ENCODE results near the gene ERC2. TPM values are rescaled to one million over a fixed set of nuclear protein-coding genes. Genes with fewer than 3 reads are reported as not detected.

Gene ERC2
- total RNA-seq, 1 experiment from 2014 or later: 6.3 TPM

DNA sequence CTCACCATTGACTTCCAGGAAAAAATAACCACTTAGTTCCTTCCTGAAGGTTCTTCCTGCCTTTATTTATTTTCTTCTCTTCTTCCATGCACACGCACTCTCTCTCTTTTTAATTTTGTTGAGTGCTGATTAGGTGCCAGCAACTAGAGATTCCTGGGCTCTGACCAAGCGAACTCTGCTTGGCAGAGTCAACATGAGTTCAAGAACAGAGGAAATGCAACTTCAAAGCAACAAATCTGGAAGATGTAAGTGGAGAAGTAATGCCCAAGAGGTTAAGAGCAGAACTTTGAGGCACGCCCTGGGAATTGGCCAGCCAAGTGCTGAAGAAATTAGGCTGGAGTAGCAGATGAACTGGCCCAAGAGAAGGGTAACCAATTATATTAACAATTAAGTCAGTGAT lies 8.5 kb downstream of the ERC2 start:
- Histone ChIP-seq H3K4me3 (no peak overlapping the region), H3K36me3 (no peaks in the 10 kb centered on the region), H3K9me3 (replicated peaks) (no peaks in the 10 kb centered on the region), H3K27ac (peak overlapping the region; percentile 69), H3K4me1 (peaks cover 29% of the 10 kb centered on the region), H3K27me3 (no peaks in the 10 kb centered on the region)
- peak in 1 of 2 experiments; percentile 9 for DNase-seq

GRCh38 chr3:56459104-56459496 lies 9.2 kb downstream of the ERC2 start:
- DNase-seq: no peak
- peak overlapping the region; percentile 5; the same call in 1 of the 2 replicates for H3K4me3 ChIP-seq
- no peaks in the 10 kb centered on the region for H3K36me3 ChIP-seq
- no peaks in the 10 kb centered on the region for H3K9me3 ChIP-seq (replicated peaks)
- peak overlapping the region; percentile 69 for H3K27ac ChIP-seq
- no peaks in the 10 kb centered on the region for H3K27me3 ChIP-seq
- peaks cover 29% of the 10 kb centered on the region for H3K4me1 ChIP-seq

- Histone ChIP-seq H3K4me1 (peaks cover 29% of the 10 kb centered on the region), H3K36me3 (no peaks in the 10 kb centered on the region), H3K27ac (peak overlapping the region; percentile 69), H3K4me3 (peak overlapping the region; percentile 5), H3K9me3 (replicated peaks) (no peaks in the 10 kb centered on the region), H3K27me3 (no peaks in the 10 kb centered on the region)
- DNase-seq: peak; percentile 75 to 82
Observed at GRCh38 chr3:56458496-56459103, 9.7 kb downstream of the ERC2 start.

- peaks cover 29% of the 10 kb centered on the region for H3K4me1 ChIP-seq
Observed at GRCh38 chr3:56456117-56456516, 12.2 kb downstream of the ERC2 start.

GRCh38 chr3:56453011-56453410 lies 15.3 kb downstream of the ERC2 start:
- Histone ChIP-seq H3K36me3 (no peaks in the 10 kb centered on the region), H3K27me3 (no peaks in the 10 kb centered on the region), H3K27ac (no peak overlapping the region), H3K4me3 (no peak overlapping the region), H3K9me3 (replicated peaks) (no peaks in the 10 kb centered on the region), H3K4me1 (peaks cover 13% of the 10 kb centered on the region)
- DNase-seq: peak; percentile 11 to 40

More at GRCh38 chr3:56456117-56456516, 12.2 kb downstream of the ERC2 start:
- no peak for DNase-seq
- Histone ChIP-seq H3K9me3 (replicated peaks) (no peaks in the 10 kb centered on the region), H3K27me3 (no peaks in the 10 kb centered on the region), H3K4me3 (no peak overlapping the region), H3K27ac (no peak overlapping the region), H3K36me3 (no peaks in the 10 kb centered on the region)

- Histone ChIP-seq H3K36me3 (no peaks in the 10 kb centered on the region), H3K4me1 (peaks cover 13% of the 10 kb centered on the region), H3K27me3 (no peaks in the 10 kb centered on the region), H3K4me3 (no peak overlapping the region), H3K27ac (no peak overlapping the region), H3K9me3 (replicated peaks) (no peaks in the 10 kb centered on the region)
- DNase-seq: no peak
Observed at GRCh38 chr3:56452085-56452484, 16.2 kb downstream of the ERC2 start.

DNA sequence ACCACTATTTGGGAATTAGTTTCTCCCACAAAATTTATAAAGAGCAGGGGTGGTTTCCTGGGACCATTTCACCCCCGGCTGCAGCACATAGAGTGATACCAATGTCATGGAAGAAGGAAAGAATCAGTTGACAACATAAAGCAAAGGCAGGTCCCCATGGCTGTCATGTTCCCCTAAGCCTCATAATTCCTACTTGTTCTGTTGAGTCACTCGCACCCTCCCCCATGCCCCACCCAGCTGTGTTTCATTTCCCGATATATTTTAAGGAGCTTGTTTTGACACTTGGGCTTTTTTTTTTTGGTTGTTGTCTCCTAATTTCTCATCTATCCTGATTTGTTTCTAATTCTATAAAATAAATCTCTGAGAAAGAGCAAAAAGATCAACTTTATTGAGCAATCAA lies 24.9 kb downstream of the ERC2 start:
- H3K9me3 ChIP-seq (replicated peaks): no peaks in the 10 kb centered on the region
- no peak overlapping the region for H3K4me3 ChIP-seq
- H3K27me3 ChIP-seq: no peaks in the 10 kb centered on the region
- DNase-seq: no peak
- no peak overlapping the region for H3K27ac ChIP-seq
- H3K36me3 ChIP-seq: no peaks in the 10 kb centered on the region
- no peaks in the 10 kb centered on the region for H3K4me1 ChIP-seq

DNA sequence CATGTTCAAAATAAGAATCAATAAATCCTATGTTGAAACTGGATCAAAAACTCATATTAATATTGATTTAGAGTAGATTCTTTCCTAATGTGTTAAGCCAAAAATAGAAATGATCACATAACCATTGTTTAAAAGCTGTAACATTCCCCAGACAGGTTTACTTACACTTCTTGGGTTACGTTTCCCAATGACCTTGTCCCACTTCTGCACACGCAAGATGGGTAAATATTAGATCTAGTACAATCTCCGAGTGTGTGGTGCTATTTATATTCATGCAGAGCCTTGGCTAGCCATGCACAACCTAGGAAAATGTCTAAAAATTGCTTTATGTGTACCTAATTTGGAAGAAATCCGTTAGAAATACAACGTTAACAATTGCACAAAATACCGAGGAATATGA lies 39.6 kb downstream of the ERC2 start:
- Histone ChIP-seq H3K9me3 (replicated peaks) (no peaks in the 10 kb centered on the region), H3K36me3 (no peaks in the 10 kb centered on the region; the same call in 1 of the 2 replicates), H3K27ac (no peak overlapping the region), H3K27me3 (no peaks in the 10 kb centered on the region), H3K4me3 (no peak overlapping the region), H3K4me1 (no peaks in the 10 kb centered on the region)
- DNase-seq: no peak

DNA sequence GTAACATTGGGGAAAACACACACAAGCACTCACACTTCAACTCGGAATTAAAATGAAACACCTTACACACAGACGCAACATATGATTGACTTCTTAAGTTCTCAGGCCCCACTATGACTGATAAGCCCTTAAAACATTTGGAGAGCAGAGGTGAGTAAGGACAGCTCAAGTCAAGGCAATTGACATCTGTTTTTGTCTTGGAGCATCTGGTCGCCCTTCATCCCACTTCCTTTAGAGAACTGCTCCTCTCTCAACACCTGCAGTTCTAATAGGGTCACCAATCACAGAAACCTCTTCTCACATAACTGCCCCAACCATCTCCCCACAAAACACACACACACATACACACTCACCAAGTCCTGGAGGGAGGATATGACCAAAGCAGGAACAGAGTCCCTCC lies 43.4 kb downstream of the ERC2 start:
- Histone ChIP-seq H3K4me1 (no peaks in the 10 kb centered on the region), H3K27ac (no peak overlapping the region)

GRCh38 chr3:56424336-56424735 lies 43.9 kb downstream of the ERC2 start:
- Histone ChIP-seq H3K27ac (no peak overlapping the region), H3K36me3 (no peaks in the 10 kb centered on the region; the same call in 1 of the 2 replicates), H3K9me3 (replicated peaks) (no peaks in the 10 kb centered on the region), H3K4me1 (no peaks in the 10 kb centered on the region), H3K27me3 (no peaks in the 10 kb centered on the region), H3K4me3 (no peak overlapping the region)
- DNase-seq: no peak

More for the DNA sequence above, 43.4 kb downstream of the ERC2 start:
- no peaks in the 10 kb centered on the region for H3K27me3 ChIP-seq
- no peak overlapping the region for H3K4me3 ChIP-seq
- no peak for DNase-seq
- H3K9me3 ChIP-seq (replicated peaks): no peaks in the 10 kb centered on the region
- no peaks in the 10 kb centered on the region; the same call in 1 of the 2 replicates for H3K36me3 ChIP-seq

DNA sequence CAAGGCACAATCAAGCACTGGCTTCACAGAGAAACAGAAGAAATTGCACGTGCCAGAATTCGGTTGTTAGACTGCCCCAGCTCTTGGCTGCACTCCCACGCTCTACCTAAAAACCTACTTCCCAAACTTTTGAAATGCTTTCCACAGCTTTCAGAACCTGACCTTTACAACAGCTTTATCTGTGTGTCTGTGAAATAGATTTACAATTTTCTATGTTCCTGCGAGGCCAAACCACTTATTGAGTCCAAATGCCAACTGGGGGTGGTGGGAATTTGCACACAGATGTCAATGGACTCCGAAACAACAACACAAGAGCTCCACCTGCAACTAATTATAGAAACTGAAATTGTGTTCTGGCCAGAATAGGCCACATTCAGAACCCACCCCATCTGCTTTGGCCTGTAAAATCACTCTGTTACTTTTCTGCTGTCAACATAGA lies 44.6 kb downstream of the ERC2 start:
- Histone ChIP-seq H3K4me3 (no peak overlapping the region), H3K27ac (no peak overlapping the region), H3K9me3 (replicated peaks) (no peaks in the 10 kb centered on the region), H3K4me1 (no peaks in the 10 kb centered on the region), H3K36me3 (no peaks in the 10 kb centered on the region; the same call in 1 of the 2 replicates), H3K27me3 (no peaks in the 10 kb centered on the region)
- no peak for DNase-seq

DNA sequence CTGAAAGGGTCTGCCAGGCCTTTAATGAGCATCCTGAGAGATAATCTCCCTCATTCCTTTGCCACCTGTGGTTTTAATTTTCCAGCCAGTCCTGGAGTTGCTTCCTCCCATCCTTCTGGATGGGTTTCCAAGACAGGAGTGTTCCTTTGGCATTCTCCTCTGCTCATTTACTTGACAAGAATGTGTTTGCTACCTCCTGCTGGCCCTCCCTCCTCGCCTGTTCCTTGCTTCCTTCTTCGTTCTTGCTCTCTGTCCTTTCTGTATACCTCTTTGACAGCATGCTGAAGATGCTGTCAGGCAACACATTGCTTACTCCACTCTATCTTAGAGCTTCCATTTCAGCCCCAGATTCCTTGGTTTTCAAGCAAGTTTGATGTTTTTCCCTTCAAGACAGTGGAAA lies 46.0 kb downstream of the ERC2 start:
- Histone ChIP-seq H3K36me3 (no peaks in the 10 kb centered on the region; the same call in 1 of the 2 replicates), H3K27ac (no peak overlapping the region), H3K27me3 (no peaks in the 10 kb centered on the region), H3K9me3 (replicated peaks) (no peaks in the 10 kb centered on the region), H3K4me1 (no peaks in the 10 kb centered on the region), H3K4me3 (no peak overlapping the region)
- DNase-seq: no peak

DNA sequence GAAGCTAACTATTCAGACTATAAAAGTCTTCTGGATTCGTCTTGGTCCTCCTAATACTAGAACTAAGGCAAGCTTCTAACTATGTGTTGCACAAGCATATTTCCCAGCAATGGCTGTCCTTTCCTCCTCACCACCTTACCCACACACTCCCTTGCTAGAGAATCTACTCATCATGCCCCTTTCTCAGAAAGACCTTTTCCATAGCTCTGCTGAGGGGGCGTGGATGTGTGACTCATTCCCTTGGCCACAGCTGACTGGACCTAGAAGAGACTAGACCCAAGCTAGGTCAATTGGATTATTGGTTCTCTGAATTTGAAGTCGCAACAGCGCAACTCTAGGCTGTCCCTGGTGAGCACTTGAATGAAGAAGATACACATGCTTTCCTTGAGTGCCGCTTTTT lies 47.1 kb downstream of the ERC2 start:
- H3K9me3 ChIP-seq (replicated peaks): no peaks in the 10 kb centered on the region

GRCh38 chr3:56415652-56416051 lies 52.6 kb downstream of the ERC2 start:
- DNase-seq: no peak
- no peaks in the 10 kb centered on the region for H3K27me3 ChIP-seq
- H3K4me3 ChIP-seq: no peak overlapping the region
- no peaks in the 10 kb centered on the region for H3K9me3 ChIP-seq (replicated peaks)
- H3K36me3 ChIP-seq: no peaks in the 10 kb centered on the region
- no peaks in the 10 kb centered on the region for H3K4me1 ChIP-seq
- H3K27ac ChIP-seq: no peak overlapping the region

More for the DNA sequence above, 47.1 kb downstream of the ERC2 start:
- Histone ChIP-seq H3K27ac (no peak overlapping the region), H3K4me3 (no peak overlapping the region), H3K27me3 (no peaks in the 10 kb centered on the region), H3K36me3 (no peaks in the 10 kb centered on the region), H3K4me1 (no peaks in the 10 kb centered on the region)
- DNase-seq: no peak

GRCh38 chr3:56413911-56414310 lies 54.4 kb downstream of the ERC2 start:
- H3K36me3 ChIP-seq: no peaks in the 10 kb centered on the region
- no peak overlapping the region for H3K27ac ChIP-seq
- no peak for DNase-seq

DNA sequence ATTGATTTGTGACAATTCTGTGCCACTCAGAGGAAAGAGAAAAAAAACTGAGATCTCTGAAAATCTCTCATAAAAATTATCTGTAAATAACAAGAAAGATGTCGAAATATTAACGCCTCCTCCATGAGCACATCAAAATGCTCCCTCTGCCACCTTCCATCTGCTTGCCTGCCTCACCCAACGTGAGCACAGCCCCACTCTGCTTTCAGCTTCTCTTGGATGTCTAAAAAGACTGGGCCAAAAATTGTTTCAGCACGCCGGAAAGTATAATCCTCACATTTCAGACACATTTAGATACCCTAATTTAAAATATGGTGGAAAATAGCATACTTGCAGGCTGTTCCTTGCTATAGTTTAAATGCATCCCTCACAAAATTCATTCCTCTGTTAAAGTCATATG lies 57.1 kb downstream of the ERC2 start:
- DNase-seq: no peak

More at GRCh38 chr3:56413911-56414310, 54.4 kb downstream of the ERC2 start:
- Histone ChIP-seq H3K4me1 (no peaks in the 10 kb centered on the region), H3K9me3 (replicated peaks) (no peaks in the 10 kb centered on the region), H3K27me3 (no peaks in the 10 kb centered on the region), H3K4me3 (no peak overlapping the region)

More for the DNA sequence above, 57.1 kb downstream of the ERC2 start:
- Histone ChIP-seq H3K36me3 (no peaks in the 10 kb centered on the region), H3K4me1 (no peaks in the 10 kb centered on the region), H3K4me3 (no peak overlapping the region), H3K27me3 (no peaks in the 10 kb centered on the region), H3K27ac (no peak overlapping the region), H3K9me3 (replicated peaks) (no peaks in the 10 kb centered on the region)
